GM12872 (cell line): ENCODE data around the gene IRF8.

Experiments used
- CTCF ChIP-seq: IDR thresholded peaks from 3 replicates; pipeline ENCODE4 v1.5.1; 2011; ENCODE audit warnings: low read depth, mild to moderate bottlenecking, low read length, moderate library complexity; ENCODE audit not compliant: insufficient read depth

Gene IRF8

DNA sequence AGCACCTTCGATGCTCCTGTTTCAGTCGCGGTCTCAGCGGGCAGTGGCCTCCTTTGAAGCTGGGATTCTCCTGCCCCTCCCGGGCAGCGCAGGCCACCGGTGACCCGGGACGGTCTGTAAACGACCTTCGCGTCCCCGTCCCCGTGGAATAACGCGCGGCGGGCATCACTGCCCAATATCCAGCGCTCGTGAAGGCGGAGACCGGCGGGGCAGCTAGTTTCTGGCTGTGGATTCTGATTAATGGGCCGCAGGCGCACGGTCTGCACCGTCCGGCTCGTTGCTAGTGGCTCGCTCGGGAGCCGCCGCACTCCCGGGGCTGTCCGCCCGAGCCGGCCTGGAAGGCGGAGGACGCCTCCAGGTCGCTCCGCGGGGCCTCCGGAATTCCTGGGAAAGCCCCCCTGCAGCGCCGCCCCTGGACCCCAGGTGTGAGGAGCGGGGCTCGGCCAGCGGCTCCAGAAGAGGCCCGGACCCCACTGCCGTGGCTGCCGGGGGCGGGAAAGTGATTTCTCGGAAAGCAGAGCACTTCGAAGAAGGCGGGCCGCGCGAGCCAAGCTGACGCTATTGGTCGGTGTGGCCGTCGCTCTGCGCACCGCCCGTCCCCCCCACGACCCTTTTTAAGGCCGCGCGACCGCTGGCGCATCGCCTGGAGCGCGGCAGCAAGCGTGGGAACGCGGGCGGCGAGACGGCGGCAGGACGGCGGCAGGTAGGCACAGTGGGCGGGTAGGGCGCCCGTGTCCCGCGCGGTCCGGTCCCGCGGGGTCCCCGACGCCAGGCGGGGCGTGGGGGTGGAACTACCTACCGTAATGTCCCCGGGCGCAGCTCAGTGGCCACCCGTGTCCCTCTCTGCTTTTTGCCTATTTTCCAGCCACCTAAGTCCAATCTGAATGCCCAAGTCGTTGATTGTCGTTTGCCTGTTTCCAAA lies at the start of gene IRF8:
Gene IRF8 (plus strand): TSS at position 642 of the 922 bp plus-strand sequence. CDS start 3,854 bp downstream, outside the sequence.
- no peak for TF ChIP-seq CTCF

- TF ChIP-seq CTCF: no peak
Measured at GRCh38 chr16:85849388-85849787, 49.6 kb upstream of the IRF8 start.

DNA sequence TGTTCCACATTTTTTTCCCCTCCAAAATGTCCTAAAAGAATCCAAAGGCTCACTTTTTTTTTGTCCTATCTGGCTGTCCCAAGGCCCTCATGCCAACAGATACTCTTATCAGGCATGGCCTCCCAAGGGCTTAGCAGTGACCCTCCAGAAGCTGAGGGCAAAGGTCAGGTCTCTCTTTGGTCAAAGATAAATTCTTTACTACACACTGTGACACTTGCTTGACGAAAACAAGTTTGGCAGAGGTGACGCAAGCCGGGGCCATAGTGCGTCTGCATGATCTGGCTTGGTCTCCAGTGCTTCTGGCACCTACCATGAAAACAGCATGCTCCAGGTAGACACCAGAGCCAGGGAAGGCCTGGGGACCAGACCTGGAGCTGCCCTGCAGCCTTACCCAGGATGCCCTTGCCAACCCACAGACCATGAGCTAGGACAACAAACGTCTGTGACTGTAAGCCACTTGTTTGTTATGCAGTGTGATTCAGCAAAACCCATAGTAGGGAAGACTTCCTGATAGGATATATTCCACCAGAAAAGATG lies 48.5 kb upstream of the IRF8 start:
- TF ChIP-seq CTCF: no peak

- no peak for TF ChIP-seq CTCF
Measured at GRCh38 chr16:85851034-85851785, 47.8 kb upstream of the IRF8 start.

DNA sequence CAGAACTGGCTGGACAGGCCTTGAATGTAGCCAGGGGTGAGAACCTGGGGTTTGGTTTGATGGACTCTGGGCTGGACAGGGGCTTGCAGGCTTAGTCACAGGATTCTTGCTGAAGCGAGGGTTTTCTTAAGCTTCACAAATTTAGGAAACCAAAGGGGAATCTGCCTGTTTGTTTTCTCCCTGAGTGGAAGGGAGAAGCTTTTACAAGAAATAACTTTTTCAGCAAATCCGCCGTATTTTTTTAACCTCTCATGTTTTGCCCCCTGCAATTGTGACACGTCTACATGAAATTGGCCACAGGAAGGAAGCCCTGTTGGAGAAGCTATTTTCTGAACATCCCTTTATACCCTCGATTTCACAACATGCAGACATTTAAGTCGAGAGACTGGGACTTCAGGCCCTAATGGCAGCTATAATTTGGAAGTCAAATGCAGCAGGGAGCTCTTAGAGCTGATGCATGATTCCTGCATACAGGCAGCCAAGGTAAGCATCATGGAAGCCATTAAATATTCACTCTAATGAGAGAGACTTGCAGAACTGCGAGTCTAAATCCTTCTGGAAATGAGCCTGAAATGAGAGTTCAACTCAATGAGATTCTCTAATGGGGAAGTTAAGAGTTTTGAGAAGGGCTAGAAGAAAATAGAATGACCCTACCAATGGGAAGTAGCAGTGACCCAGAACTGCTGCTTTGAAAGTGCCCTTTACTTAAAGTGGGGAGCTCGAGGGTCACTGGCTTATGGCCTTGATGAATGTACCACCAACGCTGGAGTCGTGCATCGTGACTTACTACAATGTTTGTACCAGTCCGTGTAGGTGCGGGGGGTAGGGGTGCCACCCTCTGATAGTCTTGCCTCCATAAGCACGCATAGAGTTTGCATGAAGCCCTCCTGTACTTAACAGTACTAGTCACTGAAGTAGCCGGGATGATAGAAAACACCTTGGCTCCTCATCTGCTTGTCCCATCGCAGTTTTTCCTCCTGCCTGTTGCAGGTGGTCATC lies 45.1 kb upstream of the IRF8 start:
- no peak for TF ChIP-seq CTCF

DNA sequence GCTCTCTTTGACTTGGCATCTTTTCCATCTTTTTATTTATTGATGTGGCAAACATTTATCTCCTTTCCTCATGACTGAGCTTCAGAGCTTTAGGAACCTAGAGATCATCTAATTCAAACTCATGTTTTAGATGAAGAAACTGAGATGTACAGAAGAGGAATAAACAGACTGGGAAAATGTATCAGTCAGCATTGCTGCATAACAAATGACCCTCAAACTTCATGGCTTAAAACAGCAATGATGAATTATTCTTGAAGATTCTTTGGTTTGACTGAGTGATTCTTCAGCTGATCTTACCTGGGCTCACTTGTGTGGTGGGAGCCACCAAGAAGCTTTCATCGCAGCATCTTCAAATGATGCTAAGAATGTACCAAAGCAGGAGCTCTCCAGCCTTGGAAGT lies 44.0 kb upstream of the IRF8 start:
- no peak for TF ChIP-seq CTCF
